AG09309 (cell line): Measurements from ENCODE around the gene CPZ.
"Not testable (repeated sequence)": the region's sequence is repeated elsewhere in the genome, so short reads cannot be mapped to it uniquely, and the experiment has no call there.

ENCODE experiments used
- DNase-seq: peaks from one replicate; pipeline ENCODE4 v3.0.0-alpha.2; 2010; ENCODE audit warnings: low read depth
- H3K4me3 ChIP-seq: 2 replicates; pipeline ENCODE4 v1.5.1; 2011; ENCODE audit warnings: mild to moderate bottlenecking, low read depth, low read length, moderate library complexity; ENCODE audit not compliant: control insufficient read depth
- TF ChIP-seq, protein P1 (sequence below): IDR thresholded peaks from 2 replicates; pipeline ENCODE4 v1.5.1; 2011; ENCODE audit warnings: mild to moderate bottlenecking, low read depth, low read length, inconsistent platforms; ENCODE audit not compliant: insufficient read depth, control insufficient read depth; ENCODE audit errors: missing control alignments

The CPZ gene

GRCh38 chr4:8618961-8619720 is 26.6 kb downstream of the CPZ start:
- no peak for DNase-seq
- TF ChIP-seq, protein P1, sequence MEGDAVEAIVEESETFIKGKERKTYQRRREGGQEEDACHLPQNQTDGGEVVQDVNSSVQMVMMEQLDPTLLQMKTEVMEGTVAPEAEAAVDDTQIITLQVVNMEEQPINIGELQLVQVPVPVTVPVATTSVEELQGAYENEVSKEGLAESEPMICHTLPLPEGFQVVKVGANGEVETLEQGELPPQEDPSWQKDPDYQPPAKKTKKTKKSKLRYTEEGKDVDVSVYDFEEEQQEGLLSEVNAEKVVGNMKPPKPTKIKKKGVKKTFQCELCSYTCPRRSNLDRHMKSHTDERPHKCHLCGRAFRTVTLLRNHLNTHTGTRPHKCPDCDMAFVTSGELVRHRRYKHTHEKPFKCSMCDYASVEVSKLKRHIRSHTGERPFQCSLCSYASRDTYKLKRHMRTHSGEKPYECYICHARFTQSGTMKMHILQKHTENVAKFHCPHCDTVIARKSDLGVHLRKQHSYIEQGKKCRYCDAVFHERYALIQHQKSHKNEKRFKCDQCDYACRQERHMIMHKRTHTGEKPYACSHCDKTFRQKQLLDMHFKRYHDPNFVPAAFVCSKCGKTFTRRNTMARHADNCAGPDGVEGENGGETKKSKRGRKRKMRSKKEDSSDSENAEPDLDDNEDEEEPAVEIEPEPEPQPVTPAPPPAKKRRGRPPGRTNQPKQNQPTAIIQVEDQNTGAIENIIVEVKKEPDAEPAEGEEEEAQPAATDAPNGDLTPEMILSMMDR: no peak
- no peak overlapping the region for H3K4me3 ChIP-seq

DNA sequence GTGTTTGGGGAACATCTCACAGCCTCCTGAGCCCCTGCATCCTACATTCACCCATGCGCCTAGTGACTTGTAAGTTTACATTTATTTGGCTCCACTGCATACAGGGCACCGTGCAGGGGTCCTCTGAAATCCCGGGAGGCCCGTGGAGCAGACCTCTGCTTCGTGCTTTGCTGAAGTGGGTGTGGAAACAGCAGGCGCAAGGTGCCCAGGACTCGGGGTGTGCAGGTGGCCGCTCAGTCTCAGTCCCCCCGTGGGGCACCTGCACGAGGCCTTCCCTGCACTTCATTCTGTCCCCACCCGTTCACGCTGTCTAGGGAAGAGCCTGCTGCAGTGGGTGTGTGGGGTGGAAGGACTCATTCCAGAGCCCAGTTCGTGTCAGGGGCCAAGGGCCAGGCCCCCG is 28.6 kb downstream of the CPZ start:
- not testable (repeated sequence) for H3K4me3 ChIP-seq, DNase-seq

GRCh38 chr4:8624601-8625272 is 32.2 kb downstream of the CPZ start:
- DNase-seq: not testable (repeated sequence)

GRCh38 chr4:8630240-8630905 is 37.8 kb downstream of the CPZ start:
- H3K4me3 ChIP-seq, DNase-seq: not testable (repeated sequence)

More at GRCh38 chr4:8624601-8625272, 32.2 kb downstream of the CPZ start:
- not testable (repeated sequence) for H3K4me3 ChIP-seq

DNA sequence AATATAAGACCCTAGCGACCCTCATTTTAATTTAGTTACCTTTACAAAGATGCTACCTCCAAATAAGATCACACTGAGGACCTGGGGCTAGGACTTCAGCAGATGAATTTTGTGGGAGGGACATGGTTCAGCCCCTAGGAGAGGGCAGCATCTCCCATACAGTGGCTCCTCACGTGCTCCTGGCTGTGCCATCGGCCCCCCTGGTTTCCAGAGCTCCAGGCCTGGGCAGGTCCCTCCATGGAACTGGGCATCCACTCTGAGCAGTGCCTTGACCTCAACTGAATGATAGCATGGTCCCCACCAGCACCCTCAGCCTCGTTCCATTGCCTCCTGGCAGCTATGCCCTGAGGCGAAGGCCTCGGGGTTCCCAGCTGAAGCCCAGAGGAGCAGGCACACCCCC is 39.3 kb downstream of the CPZ start:
- H3K4me3 ChIP-seq, DNase-seq: not testable (repeated sequence)

GRCh38 chr4:8634773-8635172 is 42.2 kb downstream of the CPZ start:
- DNase-seq, H3K4me3 ChIP-seq: not testable (repeated sequence)

DNA sequence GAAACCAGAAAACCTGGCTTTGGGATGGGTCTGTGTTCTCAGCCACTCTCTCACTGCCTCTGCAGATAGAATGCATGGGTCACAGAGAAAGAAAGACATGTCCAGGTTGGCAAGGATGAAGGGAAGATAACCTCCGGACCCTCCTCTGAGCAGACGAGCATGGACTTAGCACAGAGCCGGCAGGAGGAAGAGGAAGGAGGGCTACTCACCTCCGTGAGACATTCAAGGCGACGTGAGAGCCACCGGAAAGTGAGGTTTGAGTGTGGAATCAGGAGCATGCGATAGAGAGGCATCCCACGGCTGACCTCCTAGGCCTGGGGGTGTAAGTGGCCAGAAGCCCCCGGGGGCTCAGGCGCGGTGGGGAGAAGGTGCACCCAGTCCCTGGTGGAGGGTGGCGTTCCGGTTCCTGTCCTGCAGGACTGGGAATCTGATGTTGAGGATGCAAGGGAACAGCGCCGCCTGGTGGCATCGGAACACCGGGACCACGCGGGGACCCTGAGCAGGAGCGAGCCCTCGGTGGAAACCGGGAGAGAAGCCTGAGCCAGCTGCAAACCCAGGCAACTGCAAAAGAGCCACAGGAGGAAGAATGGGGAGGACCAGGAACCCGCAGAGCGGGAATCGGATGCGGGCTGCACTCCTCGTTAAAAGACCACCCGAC is 43.5 kb downstream of the CPZ start:
- not testable (repeated sequence) for H3K4me3 ChIP-seq, DNase-seq

DNA sequence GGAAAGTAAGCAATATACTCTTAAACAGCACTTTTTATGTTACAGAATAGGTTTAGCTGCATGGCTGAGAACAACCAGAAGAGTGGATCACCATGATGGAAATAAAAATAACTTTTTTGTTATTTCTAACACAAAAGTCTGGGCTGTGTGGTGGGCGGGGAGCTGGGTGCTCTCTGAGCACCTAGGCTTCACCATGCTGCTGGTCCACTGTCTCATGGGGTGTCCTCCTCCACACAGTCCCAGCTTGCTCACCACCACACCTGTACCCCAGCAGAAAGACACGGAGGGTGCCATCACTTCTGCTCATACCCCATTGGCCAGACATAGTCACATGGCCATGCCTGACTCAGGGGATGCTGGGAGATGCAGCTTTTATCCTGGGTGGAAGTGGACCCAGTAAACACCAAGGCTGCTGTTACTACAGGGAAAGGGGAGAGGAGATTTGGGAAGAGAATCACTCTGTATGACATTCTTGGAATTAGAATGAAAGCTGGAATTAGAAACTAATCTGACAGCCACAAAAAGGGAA is 45.0 kb downstream of the CPZ start:
- no peak for DNase-seq
- TF ChIP-seq, protein P1: no peak
- H3K4me3 ChIP-seq: no peak overlapping the region

DNA sequence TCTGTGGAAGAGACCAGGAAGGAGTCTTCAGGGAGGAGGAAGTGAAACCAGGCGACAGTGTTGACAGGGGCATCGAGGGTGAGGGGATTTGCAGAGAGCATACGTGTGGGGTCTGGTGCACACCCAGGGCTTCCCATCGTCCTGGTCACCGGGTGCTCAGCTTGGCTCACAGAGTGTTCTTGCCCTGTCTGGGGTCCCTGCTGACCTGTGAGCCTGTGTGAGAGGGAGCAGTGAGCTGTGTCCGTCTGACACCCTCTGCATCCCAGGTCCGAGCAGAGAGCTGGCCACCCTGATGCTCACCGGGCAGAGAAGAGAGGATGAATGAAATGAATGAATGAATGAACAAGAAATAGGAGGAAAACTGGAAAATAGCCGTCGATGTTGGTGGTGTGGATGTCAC is 46.5 kb downstream of the CPZ start:
- no peak for DNase-seq
- TF ChIP-seq, protein P1: no peak

More for the DNA sequence above, 46.5 kb downstream of the CPZ start:
- no peak overlapping the region for H3K4me3 ChIP-seq
